HG02642 (cell line): ENCODE measurements around the gene SCUBE1.
A peak's percentile ranks its signal among the peaks of the same experiment; 100 is the strongest.

Experiments used
- ATAC-seq: cut with Tn5 transposase; IDR thresholded peaks from one replicate; pipeline ENCODE4 v1.9.1; 2021; ENCODE audit warnings: mild to moderate bottlenecking; ENCODE audit not compliant: unreplicated experiment, poor library complexity

The SCUBE1 gene

GRCh38 chr22:43343262-43343669 is at the start of gene SCUBE1:
SCUBE1 (minus strand) TSS chr22:43343372; CDS start chr22:43343261, 111 bp downstream.
- no peak for ATAC-seq

DNA sequence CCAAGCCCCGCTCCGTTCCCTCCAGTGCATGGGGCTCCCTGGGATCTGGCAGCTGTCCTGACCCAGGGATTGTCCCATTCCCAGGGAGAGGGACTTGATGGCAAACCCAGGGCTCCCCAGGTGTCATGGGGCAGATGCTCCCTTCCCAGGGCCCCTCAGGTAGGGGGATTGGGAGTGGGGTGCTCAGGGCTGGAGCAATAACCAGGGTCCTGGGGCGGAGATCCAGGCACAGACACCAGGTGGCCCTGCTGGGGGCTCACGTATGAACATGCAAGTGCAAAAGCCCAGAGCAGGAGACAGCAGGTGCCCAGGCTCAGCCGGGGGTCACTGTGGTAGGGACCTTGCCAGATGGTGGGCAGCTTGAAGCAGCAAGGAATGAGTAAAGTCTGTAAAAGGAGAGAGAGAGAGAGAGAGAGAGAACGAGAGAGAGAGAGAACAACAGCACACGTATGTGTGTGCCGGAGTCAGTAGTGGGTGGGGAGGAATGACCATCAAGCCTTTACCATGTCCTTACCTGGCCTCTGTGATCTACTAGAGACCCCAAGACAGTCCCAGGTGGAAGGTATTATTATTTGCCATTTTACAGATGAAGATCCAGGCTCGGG is 49.3 kb upstream of the SCUBE1 start:
- ATAC-seq, result no peak

GRCh38 chr22:43391306-43391705 is 48.1 kb upstream of the SCUBE1 start:
- no peak for ATAC-seq

DNA sequence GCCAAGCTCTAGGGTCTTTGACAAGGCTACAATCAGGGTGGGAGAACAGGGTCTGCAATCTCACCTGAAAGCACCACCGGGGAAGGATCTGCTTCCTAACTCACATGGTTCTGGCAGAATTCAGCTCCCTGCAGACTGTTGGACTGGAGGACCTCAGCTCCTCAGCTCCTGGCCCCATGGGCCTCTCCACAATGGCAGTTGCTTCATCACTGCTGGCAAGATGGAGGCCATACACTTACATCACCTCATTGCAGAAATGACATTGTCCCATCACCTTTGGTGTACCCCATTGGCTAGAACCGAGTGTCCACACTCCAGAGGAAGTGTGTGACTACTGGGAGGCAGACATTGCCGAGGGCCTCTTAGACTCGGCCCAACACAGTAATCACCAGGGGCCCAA is 47.7 kb upstream of the SCUBE1 start:
- no peak for ATAC-seq

- ATAC-seq, result no peak
Observed at GRCh38 chr22:43390166-43390565, 47.0 kb upstream of the SCUBE1 start.

DNA sequence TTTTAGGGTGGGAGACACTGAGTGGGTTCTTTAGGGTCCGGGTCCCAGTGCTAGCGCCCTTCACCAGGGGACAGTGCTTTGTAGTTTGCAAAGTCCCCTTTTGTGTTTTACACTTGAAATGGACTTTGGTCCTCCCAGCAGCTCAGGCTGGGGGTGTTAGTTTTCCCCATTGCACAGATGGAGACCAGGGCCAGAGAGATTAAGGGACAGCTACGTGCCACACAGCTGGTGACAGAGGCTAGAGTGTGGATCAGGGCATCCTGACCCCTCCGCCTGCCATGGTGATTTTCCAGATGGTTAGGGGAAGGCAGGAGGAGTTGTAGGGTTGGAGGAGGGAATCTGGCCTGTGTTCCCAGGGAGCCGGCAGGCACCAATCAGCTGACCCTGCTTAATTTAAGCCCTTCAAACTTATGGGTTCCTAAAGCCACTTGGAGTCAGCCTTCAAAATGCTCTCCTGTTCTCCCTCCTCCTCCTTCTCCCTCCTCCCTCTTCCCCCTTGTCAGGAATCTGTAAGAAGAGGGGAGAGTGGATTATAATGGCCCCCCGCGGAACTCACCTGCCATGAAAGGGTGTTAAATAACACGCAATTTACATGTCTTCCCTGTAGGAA is 46.2 kb upstream of the SCUBE1 start:
- ATAC-seq, result no peak

GRCh38 chr22:43388420-43388851 is 45.3 kb upstream of the SCUBE1 start:
- no peak for ATAC-seq

GRCh38 chr22:43387815-43388214 is 44.6 kb upstream of the SCUBE1 start:
- no peak for ATAC-seq

DNA sequence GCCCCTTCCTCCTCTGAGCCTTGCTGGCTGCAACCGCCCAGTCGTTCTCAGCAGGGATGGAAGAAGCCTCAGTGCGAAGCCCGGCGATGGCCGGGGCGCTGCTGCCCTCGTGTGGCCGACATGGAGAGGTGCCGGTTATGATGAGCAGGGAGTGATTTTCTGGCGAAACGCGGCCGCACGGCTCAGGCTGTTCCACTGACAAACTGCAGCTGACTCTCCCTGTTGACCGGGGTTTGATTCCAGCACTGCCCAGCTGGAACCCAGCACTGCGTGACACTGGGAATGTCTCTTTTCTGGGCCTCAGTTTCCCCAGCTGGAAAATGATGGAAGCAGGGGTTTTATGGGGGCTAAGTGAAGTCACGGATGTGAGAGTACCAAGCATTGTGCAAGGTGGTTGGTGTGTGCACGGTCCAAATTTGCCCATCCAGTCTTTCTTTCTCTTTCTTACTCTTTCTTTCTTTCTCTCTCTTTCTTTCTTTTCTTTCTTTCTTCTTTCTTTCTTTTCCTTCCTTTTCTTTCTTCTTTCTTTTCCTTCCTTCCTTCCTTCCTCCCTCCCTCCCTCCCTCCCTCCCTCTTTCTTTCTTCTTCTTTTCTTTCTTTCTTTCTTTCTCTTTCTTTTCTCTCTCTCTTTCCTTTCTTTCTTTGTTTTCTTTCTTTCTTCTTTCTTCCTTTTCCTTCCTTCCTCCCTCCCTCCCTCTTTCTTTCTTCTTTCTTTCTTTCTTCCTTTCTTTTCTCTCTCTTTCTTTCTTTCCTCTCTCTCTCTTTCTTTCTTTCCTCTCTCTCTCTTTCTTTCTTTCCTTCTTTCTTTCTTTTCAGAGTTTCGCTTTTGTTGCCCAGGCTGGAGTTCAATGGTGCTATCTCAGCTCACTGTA is 42.8 kb upstream of the SCUBE1 start:
- ATAC-seq, result peak; percentile 52

DNA sequence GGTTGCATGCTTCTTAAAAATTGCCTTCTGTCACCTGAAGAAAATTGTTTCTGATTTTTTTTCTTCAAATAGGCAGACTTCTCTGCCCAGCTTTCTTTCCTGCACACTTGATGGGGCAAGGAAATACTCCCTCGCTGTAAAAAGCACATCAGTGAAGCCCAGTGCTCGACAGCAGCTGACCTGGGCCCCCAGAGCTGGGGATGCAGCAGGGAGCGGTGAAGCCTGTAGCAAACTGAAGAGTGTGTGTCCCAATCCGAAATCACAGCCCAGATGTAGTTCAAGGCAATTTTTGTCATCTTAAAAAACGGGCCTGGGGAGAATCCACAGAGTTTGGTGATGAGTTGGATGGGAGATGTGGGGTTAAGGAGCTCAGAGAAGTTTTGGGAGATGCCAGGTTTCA is 41.7 kb upstream of the SCUBE1 start:
- ATAC-seq, result no peak

GRCh38 chr22:43381693-43382092 is 38.5 kb upstream of the SCUBE1 start:
- no peak for ATAC-seq

DNA sequence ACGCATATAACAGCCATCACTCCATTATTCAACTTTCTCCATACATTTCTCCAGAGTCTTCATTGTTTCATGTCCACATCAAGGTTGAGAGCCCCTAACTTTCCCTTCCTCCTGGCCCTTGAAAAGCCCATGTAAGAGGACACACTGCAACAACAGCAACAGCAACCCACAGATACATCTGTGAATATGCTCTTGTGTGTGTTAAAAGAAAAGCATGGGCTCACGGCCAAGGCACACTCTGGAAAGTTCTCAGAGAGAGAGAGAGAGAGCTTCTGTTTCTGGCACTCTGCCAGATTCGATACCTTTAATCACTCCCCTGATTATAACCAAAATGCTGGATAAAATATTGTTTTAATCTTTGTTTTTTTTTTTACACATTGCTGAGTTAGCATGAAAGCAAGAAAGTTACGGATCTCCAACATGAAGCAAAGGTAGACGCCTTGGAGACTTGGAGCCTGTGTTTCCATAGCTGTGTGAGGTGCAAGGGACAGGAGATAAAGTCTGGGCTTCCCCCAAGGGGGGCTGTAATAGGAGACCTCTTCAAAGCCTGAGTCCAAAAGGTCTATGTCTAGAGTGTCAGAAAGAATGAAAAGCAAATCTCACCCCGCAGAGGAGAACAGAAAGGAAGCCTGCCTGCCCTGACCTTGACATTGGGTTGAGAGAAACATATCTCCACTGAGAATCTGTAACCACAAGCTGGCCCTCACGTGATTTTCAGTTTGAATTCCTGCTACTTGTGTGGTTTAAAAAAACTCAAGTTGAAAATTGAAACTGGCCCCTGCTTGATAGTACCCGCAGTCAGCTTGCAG is 34.9 kb upstream of the SCUBE1 start:
- peak; percentile 47 for ATAC-seq

GRCh38 chr22:43377548-43377895 is 34.4 kb upstream of the SCUBE1 start:
- no peak for ATAC-seq

GRCh38 chr22:43376765-43377547 is 33.8 kb upstream of the SCUBE1 start:
- ATAC-seq, result no peak

DNA sequence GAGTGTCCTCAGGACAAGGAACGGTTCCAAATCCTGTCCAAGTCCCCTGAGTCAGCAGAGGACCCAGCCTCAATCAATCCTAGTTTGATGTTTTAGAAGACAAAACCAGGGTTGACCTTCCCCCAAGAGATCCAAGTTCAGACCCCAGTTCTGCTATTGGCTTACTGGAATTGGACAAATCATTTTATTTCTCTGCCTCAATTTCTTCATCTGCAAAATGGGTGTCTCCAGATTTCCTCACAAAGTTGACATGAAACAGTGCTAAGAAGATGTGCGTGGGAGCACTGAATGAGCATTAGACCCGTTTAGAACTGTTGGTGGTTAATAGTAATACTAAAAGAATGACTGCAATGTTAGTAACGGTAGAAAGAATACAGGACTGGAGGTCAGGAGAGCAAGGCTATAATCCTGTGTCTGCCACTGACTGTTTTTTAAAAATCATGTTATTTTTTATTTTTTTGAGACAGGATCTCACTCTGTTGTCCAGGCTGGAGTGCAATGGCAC is 32.8 kb upstream of the SCUBE1 start:
- no peak for ATAC-seq

DNA sequence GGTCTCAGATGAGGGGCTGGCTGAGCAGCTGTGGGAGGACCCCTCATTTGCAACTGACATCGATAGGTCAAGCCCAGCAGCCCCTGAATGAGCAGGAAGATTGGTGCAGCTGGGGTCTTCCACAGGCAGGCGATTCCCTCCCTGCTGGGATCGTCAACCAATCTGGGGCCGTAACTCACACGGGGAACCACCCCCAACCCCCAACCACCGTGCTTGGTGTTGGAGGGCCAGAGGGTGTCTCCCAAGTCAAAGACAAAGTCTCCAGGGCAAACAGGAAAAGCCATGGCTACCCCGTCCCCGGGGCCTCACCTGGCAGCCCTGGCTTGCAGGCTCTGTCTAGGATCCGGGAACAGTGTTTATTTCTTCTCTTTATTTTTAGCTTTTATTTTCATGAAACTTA is 26.9 kb upstream of the SCUBE1 start:
- no peak for ATAC-seq

DNA sequence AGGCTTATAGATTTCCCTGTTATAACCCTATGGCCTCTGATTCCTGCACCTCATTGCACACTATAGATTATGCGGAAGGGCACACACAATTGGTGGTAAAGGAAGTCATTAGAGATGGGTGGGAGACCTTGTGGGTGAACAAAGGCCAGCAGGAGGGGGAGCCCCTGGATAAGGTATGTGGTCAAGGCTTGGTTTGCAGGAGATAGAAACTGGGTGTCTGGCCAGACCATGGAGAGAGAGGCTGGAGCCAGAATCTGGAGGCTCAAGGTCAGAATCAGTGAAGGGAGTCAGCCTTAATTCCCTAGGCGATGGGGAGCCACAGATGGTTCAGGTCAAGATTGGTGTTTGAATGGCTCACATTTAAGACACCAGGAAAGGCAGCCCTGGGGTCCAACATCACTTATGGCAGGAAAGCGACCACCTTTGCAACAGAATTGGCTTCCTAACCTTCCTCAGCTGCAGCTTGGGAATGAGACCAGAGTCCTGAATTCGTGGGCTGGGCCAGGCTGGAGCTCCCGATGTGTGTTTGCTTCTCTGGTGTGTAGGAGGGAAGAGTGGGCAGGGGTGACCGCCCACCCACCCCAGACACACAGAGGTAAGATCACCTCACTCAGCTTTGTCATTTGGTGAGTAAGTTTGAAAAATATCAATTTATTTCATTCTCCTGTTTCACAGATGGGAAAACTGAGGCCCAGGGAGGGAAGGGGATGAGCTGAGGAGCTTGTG is 22.7 kb upstream of the SCUBE1 start:
- no peak for ATAC-seq

DNA sequence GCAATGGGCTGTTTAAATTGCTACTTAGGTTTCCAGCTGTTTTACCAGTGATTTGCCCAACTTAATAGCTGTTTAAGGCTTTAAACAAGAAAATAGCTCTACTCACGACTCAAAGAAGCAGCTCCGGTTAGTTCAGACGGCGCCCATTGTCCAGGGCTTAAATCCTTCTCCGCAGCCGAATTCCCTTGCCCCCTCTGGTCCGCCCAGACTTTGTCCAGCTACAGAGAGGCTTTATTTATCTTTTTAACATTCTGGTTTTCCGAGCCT is 20.9 kb upstream of the SCUBE1 start:
- no peak for ATAC-seq
